GM04504 (cell line): ENCODE measurements around the gene GRID2.

Experiments
- DNase-seq: peaks from one replicate; pipeline ENCODE4 v3.0.0-alpha.2; 2012; ENCODE audit warnings: low read depth

Gene GRID2

GRCh38 chr4:92735025-92735665, 431.4 kb downstream of the GRID2 start:
- DNase-seq: no peak

- DNase-seq: no peak
These were observed 456.7 kb downstream of the GRID2 start for GRCh38 chr4:92760433-92760832.

GRCh38 chr4:92776080-92776479, 472.3 kb downstream of the GRID2 start:
- DNase-seq: no peak

GRCh38 chr4:92789741-92790140, 486.0 kb downstream of the GRID2 start:
- DNase-seq: no peak

GRCh38 chr4:92791871-92792440, 488.2 kb downstream of the GRID2 start:
- DNase-seq: no peak

- DNase-seq: no peak
These were observed 505.6 kb downstream of the GRID2 start for GRCh38 chr4:92809381-92809780.

- no peak for DNase-seq
These were observed 508.9 kb downstream of the GRID2 start for GRCh38 chr4:92812652-92813051.

GRCh38 chr4:92814677-92815076, 510.9 kb downstream of the GRID2 start:
- no peak for DNase-seq

- no peak for DNase-seq
These were observed 521.5 kb downstream of the GRID2 start for GRCh38 chr4:92825256-92825655.

GRCh38 chr4:92825791-92826190, 522.0 kb downstream of the GRID2 start:
- DNase-seq: no peak

GRCh38 chr4:92830771-92831170, 527.0 kb downstream of the GRID2 start:
- no peak for DNase-seq

- no peak for DNase-seq
These were observed 537.1 kb downstream of the GRID2 start for GRCh38 chr4:92840880-92841279.

GRCh38 chr4:92843784-92844183, 540.0 kb downstream of the GRID2 start:
- DNase-seq: no peak

GRCh38 chr4:92847026-92847425, 543.3 kb downstream of the GRID2 start:
- DNase-seq: no peak

- DNase-seq: no peak
These were observed 558.7 kb downstream of the GRID2 start for GRCh38 chr4:92862509-92862908.

GRCh38 chr4:92864096-92864495, 560.3 kb downstream of the GRID2 start:
- no peak for DNase-seq

- no peak for DNase-seq
These were observed 568.8 kb downstream of the GRID2 start for GRCh38 chr4:92872604-92873003.

- DNase-seq: no peak
These were observed 581.9 kb downstream of the GRID2 start for GRCh38 chr4:92885632-92886031.

GRCh38 chr4:92952426-92952825, 648.7 kb downstream of the GRID2 start:
- no peak for DNase-seq

GRCh38 chr4:92952897-92953296, 649.1 kb downstream of the GRID2 start:
- no peak for DNase-seq

- DNase-seq: no peak
These were observed 649.7 kb downstream of the GRID2 start for GRCh38 chr4:92953462-92953861.

GRCh38 chr4:92961881-92962280, 658.1 kb downstream of the GRID2 start:
- DNase-seq: no peak

GRCh38 chr4:92962831-92963230, 659.1 kb downstream of the GRID2 start:
- DNase-seq: no peak

GRCh38 chr4:92968556-92968955, 664.8 kb downstream of the GRID2 start:
- DNase-seq: peak; percentile 1
